ENCODE results near the gene SLC17A6.

Gene SLC17A6

GRCh38 chr11:22389526-22390282 lies 51.5 kb downstream of the SLC17A6 start:
- no peak for DNase-seq (ENCODE audit: low read depth in 2 of 3, low spot score in 2 of 3)

DNA sequence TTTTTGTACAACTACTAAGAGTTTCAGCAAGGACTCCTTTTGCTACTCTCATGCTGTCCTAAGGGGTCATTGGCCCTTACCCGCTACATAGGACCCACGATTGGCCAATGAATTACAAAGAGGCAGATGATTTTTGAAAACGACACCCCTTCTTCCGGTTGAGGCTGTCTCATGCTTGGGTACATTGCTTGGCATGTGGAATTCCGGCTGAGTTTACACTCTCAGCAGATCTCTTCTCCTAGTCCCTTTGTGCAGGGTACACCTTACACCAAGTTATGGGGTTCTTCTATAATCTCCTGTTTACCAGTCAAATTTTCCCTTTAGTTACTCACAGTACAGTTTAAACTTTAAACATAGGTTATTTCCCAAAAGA lies 52.1 kb downstream of the SLC17A6 start:
- DNase-seq (ENCODE audit: low read depth in 2 of 3, low spot score in 2 of 3), result no peak

GRCh38 chr11:22392561-22392960 lies 54.4 kb downstream of the SLC17A6 start:
- no peak for DNase-seq (ENCODE audit: low read depth in 2 of 3, low spot score in 2 of 3)

DNA sequence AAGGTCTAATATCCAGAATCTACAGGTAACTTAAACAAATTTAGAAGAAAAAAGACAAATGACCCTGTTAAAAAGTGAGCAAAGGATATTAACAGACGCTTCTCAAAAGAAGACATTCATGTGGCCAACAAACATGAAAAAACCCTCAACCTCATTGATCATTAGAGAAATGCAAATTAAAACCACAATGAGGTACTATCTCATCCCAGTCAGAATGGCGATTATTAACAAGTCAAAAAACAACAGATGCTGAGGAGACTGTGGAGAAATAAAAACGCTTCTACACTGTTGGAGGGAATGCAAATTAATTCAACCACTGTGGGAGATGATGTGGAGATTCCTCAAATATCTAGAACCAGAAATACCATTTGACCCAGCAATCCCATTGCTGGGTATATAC lies 67.2 kb downstream of the SLC17A6 start:
- no peak for DNase-seq (ENCODE audit: low read depth in 2 of 3, low spot score in 2 of 3)

DNA sequence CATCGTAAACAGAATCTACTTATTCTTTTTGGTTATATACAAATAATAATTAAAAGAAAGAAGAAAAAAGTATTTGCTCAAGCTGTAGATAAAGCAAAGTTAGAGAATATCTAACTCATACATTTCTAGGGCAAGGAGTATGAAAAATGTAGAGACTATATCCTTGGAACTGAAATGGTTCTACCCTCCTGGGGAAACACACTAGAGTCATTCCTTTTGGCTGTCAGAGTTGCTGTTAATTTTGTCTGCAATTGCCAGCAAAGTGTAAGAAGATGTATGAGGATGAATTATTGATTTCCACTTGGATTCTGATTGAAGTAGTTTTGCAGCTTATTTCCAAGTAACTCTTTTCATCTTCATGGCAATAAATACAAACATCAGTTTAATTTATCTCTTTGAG lies 69.1 kb downstream of the SLC17A6 start:
- no peak for DNase-seq (ENCODE audit: low read depth in 2 of 3, low spot score in 2 of 3)

GRCh38 chr11:22407921-22408320 lies 69.7 kb downstream of the SLC17A6 start:
- DNase-seq (ENCODE audit: low read depth in 2 of 3, low spot score in 2 of 3), result no peak

- DNase-seq (ENCODE audit: low read depth in 2 of 3, low spot score in 2 of 3), result no peak
These were observed 77.3 kb downstream of the SLC17A6 start for GRCh38 chr11:22415476-22415875.

- DNase-seq (ENCODE audit: low read depth in 2 of 3, low spot score in 2 of 3), result no peak
These were observed 78.3 kb downstream of the SLC17A6 start for GRCh38 chr11:22416462-22416861.

DNA sequence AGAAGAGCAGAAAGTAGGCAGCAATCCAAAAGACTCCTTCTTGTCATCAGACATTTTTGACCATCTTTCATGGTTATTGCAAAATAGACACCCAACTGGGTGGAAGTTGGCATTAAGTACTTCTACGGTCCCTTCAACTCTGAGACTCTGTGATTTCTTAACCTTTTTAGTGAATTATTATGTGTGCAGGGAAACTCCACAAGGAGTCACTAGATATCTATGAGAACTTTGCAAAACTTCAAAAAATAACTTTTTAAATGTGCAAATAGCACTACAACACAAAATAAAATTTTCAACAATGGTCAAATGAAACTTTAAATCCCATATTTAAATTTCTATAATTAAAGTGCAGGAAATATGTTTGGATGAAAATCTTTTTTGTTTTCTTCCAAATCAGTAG lies 88.7 kb downstream of the SLC17A6 start:
- no peak for DNase-seq (ENCODE audit: low read depth in 2 of 3, low spot score in 2 of 3)

Measured in activated CD8-positive, alpha-beta memory T cell treated with anti-CD3 and anti-CD28 coated beads for 48 hours (primary cell).